D341Med (cell line): Measurements from ENCODE around the gene PCDHGA10.
"Not testable (repeated sequence)": the region's sequence is repeated elsewhere in the genome, so short reads cannot be mapped to it uniquely, and the experiment has no call there.

Experiments
- DNase-seq: peaks from one replicate; pipeline ENCODE4 v3.0.0; 2012; ENCODE audit warnings: low spot score

Gene PCDHGA10

DNA sequence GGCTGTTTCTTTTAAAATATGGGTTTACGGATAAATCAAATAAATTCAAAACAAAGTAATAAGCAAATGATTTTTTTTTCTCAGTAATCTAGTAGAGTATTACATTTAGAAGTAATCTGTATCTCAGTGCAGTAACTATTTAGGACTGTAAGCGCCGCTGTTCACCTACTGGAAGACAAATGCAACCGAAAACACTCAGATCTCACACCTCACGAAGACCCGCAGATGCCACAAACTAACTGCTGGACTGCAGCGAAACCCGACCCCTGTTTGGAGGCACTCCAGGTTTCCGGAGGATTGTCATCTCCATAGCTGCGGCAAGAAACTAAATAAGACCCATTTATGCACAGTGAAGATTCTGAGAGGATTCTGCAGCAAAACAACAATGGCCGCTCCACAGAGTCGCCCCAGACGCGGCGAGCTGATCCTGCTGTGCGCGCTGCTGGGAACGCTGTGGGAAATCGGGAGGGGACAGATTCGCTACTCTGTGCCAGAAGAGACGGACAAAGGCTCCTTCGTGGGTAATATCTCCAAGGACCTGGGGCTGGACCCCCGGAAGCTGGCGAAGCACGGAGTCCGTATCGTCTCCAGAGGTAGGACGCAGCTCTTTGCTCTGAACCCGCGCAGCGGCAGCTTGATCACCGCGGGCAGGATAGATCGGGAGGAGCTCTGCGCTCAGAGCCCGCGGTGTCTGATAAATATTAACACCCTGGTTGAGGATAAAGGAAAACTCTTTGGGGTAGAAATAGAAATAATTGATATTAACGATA is 20.2 kb upstream of the PCDHGA10 start, which contains the start of gene PCDHGA8:
TSS of gene PCDHGA8 (plus strand) at position 205 of the 770 bp plus-strand sequence. CDS start at position 386, 181 bp downstream.
- DNase-seq, result no peak

DNA sequence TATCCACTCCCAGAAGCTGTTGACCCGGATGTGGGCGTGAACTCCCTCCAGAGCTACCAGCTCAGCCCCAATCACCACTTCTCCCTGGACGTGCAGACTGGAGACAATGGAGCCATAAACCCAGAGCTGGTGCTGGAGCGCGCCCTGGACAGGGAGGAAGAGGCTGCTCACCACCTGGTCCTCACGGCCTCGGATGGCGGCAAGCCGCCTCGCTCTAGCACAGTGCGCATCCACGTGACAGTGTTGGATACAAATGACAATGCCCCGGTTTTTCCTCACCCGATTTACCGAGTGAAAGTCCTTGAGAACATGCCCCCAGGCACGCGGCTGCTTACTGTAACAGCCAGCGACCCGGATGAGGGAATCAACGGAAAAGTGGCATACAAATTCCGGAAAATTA is 19.5 kb upstream of the PCDHGA10 start:
- DNase-seq, result no peak

DNA sequence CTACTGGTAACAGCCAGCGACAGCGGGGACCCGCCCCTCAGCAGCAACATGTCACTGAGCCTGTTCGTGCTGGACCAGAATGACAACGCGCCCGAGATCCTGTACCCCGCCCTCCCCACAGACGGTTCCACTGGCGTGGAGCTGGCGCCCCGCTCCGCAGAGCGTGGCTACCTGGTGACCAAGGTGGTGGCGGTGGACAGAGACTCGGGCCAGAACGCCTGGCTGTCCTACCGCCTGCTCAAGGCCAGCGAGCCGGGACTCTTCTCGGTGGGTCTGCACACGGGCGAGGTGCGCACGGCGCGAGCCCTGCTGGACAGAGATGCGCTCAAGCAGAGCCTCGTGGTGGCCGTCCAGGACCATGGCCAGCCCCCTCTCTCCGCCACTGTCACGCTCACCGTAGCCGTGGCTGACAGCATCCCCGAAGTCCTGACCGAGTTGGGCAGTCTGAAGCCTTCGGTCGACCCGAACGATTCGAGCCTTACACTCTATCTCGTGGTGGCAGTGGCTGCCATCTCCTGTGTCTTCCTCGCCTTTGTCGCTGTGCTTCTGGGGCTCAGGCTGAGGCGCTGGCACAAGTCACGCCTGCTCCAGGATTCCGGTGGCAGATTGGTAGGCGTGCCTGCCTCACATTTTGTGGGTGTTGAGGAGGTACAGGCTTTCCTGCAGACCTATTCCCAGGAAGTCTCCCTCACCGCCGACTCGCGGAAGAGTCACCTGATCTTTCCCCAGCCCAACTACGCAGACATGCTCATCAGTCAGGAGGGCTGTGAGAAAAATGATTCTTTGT is 18.2 kb upstream of the PCDHGA10 start:
- not testable (repeated sequence) for DNase-seq

DNA sequence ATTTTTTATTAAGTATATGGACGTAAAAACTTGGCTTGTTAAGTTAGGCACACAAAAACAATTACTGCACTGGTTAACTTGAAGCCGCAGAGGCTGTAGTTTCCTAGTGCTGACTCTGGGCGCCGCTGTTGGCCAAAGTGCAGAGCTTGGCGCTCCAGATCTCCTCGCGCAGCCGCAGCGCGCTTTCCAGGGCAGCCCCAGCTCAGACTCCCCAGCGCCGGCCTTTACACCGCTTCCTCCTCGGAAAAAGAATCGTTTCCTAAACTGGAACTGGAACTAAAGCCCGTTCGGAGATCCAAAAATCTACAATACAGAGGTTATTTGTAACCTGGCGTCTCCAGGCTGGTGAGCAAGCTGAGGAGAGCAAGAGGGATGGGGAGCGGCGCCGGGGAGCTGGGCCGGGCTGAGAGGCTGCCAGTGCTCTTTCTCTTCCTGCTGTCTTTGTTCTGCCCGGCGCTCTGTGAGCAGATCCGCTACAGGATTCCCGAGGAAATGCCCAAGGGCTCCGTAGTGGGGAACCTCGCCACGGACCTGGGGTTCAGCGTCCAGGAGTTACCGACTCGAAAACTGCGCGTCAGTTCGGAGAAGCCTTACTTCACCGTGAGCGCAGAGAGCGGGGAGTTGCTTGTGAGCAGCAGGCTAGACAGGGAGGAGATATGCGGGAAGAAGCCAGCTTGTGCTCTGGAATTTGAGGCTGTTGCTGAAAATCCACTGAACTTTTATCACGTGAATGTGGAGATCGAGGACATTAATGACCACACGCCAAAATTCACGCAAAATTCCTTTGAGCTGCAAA is 14.8 kb upstream of the PCDHGA10 start, which contains the start of gene PCDHGB5:
TSS of gene PCDHGB5 (plus strand) at position 192 of the 796 bp plus-strand sequence. CDS start at position 373, 181 bp downstream.
- DNase-seq, result not testable (repeated sequence)

DNA sequence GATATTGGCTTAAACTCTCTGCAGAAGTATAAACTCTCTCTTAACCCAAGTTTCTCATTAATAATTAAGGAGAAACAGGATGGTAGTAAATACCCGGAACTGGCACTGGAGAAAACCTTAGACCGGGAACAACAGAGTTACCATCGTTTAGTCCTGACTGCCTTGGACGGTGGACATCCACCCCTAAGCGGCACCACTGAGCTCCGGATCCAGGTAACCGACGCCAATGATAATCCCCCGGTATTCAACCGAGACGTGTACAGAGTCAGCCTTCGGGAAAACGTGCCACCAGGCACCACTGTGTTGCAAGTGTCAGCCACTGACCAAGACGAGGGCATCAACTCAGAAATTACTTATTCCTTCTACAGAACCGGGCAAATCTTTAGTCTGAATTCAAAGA is 14.2 kb upstream of the PCDHGA10 start:
- no peak for DNase-seq

DNA sequence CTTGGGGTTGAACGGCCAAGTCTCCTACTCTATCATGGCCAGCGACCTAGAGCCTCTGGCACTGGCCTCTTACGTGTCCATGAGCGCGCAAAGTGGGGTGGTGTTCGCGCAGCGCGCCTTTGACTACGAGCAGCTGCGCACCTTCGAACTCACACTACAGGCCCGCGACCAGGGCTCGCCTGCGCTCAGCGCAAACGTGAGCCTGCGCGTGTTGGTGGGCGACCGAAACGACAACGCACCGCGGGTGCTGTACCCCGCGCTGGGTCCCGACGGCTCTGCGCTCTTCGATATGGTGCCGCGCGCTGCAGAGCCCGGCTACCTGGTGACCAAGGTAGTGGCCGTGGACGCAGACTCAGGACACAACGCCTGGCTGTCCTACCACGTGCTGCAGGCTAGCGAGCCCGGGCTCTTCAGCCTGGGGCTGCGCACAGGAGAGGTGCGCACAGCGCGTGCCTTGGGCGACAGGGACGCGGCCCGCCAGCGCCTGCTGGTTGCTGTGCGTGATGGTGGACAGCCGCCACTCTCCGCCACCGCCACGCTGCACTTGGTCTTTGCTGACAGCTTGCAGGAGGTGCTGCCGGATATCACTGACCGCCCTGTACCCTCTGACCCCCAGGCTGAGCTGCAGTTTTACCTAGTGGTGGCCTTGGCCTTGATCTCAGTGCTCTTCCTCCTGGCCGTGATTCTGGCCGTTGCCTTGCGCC is 13.1 kb upstream of the PCDHGA10 start:
- DNase-seq, result no peak

DNA sequence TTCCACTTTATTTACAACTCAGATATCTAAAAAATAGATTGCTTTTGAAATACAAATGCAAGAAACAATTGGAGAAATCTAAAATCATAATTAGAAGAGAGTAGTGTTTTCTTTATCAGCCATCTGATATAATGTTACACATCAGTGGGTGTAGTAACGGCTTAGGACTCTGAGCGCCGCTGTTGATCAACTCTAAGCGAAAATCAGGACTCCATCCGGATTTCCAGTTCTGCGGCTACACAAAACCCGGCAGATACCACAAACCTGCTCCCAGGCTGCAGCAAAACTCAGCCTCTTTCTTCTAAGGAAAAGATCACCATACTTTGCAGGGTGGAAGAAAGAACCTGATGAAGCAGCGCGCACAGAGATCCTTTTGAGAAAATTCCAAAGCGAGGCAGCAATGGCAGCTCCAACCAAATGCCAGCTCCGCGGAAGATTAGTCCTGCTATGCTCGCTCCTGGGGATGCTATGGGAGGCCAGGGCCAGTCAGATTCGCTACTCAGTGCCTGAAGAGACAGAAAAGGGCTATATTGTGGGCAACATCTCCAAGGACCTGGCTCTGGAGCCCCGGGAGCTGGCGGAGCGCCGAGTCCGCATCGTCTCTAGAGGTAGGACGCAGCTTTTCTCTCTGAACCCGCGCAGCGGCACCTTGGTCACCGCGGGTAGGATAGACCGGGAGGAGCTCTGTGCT is 10.1 kb upstream of the PCDHGA10 start, which contains the start of gene PCDHGA9:
TSS of gene PCDHGA9 (plus strand) at position 226 of the 691 bp plus-strand sequence. CDS start at position 401, 175 bp downstream.
- peak; percentile 56 for DNase-seq

DNA sequence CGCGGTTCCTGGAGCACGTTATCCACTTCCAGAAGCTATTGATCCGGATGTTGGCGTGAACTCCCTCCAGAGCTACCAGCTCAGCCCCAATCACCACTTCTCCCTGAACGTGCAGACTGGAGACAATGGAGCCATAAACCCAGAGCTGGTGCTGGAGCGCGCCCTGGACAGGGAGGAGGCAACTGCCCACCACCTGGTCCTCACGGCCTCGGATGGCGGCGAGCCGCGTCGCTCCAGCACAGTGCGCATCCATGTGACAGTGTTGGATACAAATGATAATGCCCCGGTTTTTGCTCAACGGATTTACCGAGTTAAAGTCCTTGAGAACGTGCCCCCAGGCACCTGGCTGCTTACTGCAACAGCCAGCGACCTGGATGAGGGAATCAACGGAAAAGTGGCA is 9.4 kb upstream of the PCDHGA10 start:
- DNase-seq, result no peak

DNA sequence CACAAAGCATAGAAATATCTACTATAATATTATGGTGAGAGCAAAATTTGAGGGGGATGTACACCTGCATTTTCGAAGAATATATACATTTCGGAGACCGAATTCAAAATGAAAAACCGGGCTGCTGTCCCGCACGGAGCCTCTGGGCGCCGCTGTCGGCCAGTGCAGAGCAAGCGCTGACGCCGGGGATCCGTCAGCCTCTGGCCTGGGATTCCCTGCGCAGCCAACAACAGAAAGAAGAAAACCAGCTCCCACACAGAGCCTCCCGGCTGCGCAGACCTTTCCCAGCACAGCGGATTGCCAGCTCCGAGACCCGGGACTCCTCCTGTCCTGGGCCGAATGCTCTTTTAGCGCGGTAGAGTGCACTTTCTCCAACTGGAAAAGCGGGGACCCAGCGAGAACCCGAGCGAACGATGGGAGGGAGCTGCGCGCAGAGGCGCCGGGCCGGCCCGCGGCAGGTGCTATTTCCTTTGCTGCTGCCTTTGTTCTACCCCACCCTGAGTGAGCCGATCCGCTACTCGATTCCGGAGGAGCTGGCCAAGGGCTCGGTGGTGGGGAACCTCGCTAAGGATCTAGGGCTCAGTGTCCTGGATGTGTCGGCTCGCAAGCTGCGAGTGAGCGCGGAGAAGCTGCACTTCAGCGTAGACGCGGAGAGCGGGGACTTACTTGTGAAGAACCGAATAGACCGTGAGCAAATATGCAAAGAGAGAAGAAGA is 4.8 kb upstream of the PCDHGA10 start, which contains the start of gene PCDHGB6:
TSS of gene PCDHGB6 (plus strand) at position 232 of the 716 bp plus-strand sequence. CDS start at position 414, 182 bp downstream.
- DNase-seq, result not testable (repeated sequence)

DNA sequence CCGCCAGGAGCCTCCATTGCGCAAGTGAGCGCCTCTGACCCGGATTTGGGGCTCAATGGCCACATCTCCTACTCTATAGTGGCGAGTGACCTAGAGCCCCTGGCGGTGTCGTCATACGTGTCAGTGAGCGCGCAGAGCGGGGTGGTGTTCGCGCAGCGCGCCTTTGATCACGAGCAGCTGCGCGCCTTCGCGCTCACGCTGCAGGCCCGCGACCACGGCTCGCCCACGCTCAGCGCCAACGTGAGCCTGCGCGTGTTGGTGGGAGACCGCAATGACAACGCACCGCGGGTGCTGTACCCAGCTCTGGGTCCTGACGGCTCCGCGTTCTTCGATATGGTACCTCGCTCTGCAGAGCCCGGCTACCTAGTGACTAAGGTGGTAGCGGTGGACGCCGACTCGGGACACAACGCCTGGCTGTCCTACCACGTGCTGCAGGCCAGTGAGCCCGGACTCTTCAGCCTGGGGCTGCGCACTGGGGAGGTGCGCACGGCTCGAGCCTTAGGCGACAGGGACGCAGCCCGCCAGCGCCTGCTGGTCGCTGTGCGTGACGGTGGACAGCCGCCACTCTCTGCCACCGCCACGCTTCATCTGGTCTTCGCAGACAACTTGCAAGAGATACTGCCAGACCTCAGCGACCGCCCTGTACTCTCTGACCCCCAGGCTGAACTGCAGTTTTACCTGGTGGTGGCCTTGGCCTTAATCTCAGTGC is 3.0 kb upstream of the PCDHGA10 start:
- DNase-seq, result no peak

DNA sequence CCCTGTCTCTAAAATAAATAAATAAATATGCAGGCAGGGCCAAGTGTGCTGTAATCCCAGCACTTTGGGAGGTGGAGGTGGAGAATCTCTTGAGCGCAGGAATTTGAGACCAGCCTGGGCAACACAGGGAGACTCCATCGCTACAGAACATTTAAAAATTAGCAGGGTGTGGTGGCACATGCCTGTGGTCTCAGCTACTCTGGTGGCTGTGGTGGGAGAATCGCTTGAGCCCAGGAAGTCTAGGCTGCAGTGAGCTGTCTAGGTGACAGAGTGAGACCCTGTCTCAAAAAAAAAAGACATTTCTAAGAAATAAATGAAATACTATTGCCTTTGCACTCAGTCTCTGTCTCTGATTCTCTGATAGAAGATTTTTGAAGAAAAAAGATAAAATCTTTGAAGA is 1.2 kb upstream of the PCDHGA10 start:
- no peak for DNase-seq

DNA sequence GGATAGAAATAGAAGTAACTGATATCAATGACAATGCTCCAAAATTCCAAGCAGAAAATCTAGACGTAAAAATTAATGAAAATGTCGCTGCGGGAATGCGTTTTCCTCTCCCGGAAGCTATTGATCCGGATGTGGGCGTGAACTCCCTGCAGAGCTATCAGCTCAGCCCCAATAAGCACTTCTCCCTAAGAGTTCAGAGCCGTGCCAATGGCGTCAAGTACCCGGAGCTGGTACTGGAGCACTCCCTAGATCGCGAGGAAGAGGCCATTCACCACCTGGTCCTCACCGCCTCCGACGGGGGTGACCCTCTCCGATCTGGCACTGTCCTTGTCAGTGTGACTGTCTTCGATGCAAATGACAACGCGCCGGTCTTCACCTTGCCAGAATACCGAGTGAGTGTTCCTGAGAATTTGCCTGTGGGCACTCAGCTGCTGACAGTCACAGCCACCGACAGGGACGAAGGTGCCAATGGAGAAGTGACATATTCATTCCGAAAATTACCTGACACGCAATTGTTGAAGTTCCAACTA is 818 bp downstream of the PCDHGA10 start:
- no peak for DNase-seq

DNA sequence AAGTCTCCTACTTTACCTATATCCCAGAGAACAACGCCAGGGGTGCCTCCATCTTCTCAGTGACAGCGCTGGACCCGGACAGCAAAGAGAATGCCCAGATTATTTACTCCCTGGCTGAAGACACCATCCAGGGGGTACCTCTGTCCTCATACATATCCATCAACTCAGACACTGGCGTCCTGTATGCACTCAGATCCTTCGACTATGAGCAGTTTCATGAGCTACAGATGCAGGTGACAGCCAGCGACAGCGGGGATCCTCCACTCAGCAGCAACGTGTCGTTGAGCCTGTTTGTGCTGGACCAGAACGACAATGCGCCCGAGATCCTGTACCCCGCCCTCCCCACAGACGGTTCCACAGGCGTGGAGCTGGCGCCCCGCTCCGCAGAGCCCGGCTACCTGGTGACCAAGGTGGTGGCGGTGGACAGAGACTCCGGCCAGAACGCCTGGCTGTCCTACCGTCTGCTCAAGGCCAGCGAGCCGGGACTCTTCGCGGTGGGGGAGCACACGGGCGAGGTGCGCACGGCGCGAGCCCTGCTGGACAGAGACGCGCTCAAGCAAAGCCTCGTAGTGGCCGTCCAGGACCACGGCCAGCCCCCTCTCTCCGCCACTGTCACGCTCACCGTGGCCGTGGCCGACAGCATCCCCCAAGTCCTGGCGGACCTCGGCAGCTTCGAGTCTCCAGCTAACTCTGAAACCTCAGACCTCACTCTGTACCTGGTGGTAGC is 1.9 kb downstream of the PCDHGA10 start:
- not testable (repeated sequence) for DNase-seq

DNA sequence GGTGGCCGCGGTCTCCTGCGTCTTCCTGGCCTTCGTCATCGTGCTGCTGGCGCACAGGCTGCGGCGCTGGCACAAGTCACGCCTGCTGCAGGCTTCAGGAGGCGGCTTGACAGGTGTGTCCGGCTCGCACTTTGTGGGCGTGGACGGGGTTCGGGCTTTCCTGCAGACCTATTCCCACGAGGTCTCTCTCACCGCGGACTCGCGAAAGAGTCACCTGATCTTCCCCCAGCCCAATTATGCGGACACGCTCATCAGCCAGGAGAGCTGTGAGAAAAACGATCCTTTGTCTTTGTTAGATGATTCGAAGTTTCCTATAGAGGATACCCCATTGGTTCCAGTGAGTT is 2.5 kb downstream of the PCDHGA10 start:
- DNase-seq, result not testable (repeated sequence)

DNA sequence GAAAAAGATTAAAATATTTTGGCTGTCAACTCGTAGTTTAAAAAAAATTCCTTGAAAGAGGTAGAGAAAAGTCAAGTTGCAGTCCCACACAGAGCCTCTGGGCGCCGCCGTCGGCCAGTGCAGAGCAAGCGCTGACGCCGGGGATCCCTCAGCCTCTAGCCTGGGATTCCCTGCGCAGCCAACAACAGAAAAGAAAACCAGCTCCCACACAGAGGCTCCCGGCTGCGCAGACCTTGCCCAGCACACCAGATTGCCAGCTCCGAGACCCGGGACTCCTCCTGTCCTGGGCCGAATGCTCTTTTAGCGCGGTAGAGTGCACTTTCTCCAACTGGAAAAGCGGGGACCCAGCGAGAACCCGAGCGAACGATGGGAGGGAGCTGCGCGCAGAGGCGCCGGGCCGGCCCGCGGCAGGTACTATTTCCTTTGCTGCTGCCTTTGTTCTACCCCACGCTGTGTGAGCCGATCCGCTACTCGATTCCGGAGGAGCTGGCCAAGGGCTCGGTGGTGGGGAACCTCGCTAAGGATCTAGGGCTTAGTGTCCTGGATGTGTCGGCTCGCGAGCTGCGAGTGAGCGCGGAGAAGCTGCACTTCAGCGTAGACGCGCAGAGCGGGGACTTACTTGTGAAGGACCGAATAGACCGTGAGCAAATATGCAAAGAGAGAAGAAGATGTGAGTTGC is 4.8 kb downstream of the PCDHGA10 start, which contains the start of gene PCDHGB7:
TSS of gene PCDHGB7 (plus strand) at position 184 of the 679 bp plus-strand sequence. CDS start at position 367, 183 bp downstream.
- not testable (repeated sequence) for DNase-seq

DNA sequence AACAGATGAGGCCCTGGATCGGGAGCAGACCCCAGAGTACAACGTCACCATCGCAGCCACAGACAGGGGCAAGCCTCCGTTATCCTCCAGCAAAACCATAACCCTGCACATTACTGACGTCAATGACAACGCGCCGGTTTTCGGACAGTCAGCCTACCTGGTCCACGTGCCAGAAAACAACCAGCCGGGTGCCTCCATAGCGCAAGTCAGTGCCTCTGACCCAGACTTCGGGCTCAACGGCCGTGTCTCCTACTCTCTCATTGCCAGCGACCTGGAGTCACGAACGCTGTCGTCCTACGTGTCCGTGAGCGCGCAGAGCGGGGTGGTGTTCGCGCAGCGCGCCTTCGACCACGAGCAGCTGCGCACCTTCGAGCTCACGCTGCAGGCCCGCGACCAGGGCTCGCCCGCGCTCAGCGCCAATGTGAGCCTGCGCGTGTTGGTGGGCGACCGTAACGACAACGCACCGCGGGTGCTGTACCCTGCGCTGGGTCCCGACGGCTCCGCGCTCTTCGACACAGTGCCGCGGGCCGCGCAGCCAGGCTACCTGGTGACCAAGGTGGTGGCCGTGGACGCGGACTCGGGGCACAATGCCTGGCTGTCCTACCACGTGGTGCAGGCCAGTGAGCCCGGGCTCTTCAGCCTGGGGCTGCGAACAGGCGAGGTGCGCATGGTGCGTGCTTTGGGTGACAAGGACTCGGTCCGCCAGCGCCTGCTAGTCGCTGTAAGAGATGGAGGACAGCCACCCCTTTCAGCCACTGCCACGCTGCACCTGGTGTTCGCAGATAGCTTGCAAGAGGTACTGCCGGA is 6.5 kb downstream of the PCDHGA10 start:
- no peak for DNase-seq
